NCI-H1930 (cell line): ENCODE results near the gene MAPT.
"Not testable (repeated sequence)": the region's sequence is repeated elsewhere in the genome, so short reads cannot be mapped to it uniquely, and the experiment has no call there.

ENCODE experiments used
- DNase-seq, 2 experiments: peaks; one replicate each; lab custom pipeline; 2025; lab: John Stamatoyannopoulos, UW

MAPT gene

DNA sequence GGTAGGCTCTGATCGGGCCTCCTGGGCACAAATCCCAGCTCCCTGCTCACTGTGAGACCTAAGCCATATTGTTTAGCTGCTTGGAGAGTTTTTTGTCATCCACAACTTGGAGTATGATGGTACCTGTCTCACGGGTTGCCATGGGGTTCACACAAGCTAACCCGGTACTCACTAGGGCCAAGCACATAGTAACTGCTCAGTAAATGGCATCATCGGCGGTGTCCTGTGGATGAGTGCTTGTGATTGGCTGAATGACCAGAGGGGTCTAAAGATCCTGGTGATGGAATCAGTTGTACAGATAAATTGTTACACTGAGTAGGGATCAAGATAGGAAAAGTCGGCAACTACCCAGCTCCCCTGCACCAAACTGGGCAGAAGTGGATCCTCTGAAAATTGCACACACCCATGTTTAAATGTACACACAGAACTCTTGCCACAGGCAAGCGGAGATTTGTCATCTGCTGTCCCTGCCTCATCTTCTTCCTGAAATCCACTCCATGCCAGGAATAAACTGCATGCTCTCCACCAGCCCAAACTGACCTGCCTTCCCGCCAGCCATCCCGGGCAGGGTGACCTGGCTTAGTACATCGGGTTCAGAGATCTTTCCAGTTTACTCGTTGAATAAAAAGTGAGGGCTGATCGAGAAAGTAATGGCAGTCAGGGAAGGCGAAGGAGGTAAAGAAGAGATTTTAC is 6.5 kb downstream of the MAPT start:
- no peak for DNase-seq

DNA sequence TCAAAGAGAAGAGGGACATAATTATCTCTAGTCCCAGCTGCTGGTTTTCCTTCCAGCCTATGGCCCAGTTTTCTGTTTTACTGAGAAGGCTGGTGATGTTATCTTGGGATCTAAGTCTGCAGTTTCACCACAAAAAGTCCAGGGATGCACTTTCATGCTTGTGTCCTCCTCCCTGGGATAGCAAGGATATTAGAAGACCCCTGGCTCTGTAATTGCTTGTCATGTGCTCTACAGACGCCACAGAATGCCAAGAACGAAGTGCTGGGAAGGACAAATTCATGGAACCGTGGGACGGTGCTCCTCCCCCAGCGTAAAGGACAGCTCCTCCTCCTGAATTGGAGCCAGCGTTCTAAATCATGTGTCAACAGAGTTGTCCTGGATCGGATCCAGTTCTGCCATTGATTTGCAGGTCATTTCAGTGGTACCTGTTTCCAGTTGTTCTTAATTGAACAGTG is 8.6 kb downstream of the MAPT start:
- DNase-seq = no peak

DNA sequence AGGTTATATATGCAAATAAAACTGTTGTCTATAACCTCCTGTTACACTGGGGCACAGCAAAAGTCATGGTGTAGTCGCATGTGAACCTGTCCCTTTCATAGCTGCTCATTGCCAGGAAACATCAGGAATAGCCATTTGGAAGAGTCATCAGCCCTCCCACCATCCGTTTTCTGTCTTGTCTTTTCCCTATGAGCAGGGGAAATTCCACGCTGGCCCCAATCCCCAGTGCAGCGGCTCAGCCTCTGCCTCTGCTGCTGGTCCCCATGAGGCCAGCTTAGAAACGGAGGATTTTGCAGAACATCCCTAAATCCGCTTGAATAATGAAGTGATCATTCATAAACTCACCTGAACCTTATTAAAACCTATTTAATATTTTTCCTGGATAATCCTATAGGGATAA is 10.5 kb downstream of the MAPT start:
- DNase-seq = no peak

DNA sequence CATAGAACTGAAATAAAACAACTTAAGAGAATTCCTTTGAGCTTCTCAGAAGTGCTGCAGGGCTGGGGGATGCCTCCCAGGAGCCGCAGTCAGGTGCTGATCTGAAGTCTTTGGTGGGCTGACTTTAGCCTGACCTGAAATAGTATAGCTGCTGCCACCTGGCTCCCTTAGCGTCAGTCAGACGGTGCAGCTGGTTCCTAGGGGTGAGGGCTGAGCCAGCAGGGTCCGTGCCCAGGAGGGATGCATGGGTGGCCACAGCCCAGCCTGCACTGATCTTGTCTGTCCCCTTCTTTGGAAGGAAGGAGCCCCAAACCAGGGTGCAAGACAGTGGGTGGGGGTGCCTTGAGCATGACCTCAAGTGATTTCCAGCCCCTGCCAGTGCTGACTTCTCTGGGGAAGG is 11.5 kb downstream of the MAPT start:
- no peak for DNase-seq

DNA sequence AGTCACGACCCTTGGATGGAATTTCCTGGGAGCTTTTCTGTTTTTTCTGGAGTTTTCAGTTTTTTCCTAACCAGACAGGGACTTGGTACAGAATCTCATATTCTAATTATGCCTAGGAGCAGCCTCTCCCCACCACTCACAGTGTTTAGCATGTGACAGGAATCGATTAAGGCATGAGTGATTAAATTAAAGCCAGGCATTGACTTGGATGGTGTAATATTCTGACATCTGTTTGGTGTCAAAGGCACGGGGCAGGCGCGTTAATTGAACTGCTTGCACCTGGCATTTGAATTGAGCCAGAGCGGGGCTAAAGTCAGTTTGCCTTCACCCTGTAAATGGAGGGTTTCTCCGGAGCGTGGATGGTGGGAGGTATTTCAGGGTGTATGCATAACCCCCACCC is 11.9 kb downstream of the MAPT start:
- DNase-seq = no peak

DNA sequence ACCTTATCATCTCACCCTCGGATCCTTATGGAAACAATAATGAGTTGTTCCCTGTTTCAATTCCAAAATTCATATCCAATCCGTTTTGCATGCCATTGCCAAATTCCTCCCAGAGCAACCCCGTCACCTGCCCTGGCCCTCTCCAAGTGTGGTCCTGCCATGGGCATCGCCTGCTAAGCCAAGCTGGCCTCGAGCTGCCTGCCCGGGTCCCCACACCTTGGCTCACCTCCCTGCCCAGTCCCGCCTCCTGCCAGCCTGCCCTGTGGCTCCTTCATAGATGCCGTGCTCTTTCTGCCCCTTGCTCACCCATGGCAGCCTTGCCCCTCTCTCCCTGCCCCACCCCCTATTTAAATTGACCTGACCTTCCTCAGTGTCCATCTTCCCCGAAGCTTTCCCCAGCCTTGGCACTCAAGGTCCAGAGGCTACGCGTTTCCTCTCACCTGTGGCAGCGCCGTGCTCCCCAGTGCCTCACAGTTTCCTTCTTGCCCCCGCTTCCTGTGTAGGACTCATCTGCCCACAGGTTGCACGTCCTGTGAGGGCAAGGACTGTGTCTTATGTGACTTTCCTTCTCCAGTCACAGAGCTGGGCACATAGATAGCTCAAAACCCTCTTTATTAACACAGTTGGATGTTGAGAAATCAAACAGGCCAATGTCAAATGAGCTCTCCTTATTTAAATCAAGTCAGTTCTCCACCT is 12.7 kb downstream of the MAPT start:
- no peak for DNase-seq

DNA sequence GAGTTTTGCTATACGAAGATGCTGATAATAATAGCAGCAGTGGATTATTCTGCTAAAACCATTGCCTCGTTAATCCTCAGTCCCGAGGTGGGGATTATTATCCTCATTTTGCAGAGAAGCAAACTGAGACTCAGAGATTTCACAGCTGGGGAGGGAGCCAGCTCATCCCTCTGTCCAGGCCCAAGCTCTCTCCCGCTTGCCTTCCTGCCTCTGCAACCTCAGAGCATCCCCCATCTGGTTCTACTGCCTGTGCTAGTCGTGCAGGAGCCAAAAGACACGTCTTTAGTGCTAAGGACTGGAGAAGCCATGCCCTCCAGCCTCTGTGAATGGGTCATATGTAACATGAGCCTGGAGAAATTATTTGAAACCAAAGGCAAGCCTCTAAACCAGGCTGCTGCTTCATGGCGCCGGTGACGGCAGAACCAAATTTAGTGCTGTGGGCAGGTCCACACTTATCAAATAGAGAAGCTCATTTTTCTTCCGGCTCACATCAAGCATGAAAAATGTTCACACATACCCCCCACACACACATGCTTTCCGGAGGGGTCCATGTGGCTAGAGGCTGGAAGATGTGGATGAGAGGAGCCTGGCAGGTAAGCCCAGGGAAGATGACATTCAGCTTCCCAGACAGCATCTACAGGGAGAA is 13.5 kb downstream of the MAPT start:
- DNase-seq = no peak

DNA sequence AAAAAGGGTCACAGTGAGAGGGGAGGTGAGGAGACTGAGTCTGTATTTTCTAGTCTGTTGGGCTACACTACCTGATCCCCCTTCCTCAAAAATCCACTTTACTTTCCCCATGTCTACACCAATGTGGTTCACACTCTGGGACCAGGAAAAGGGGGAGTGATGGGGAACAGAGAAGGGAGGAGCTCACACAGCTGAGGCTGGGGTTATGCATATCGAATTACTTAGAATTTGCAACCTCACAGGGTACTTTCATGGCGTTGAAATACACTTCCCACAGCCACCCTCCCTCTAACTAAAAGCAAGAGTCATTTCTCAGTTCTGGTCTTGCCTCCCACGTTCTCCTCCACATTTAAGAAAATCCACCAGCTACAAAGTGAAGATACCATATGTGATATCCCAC is 14.1 kb downstream of the MAPT start:
- DNase-seq = no peak

DNA sequence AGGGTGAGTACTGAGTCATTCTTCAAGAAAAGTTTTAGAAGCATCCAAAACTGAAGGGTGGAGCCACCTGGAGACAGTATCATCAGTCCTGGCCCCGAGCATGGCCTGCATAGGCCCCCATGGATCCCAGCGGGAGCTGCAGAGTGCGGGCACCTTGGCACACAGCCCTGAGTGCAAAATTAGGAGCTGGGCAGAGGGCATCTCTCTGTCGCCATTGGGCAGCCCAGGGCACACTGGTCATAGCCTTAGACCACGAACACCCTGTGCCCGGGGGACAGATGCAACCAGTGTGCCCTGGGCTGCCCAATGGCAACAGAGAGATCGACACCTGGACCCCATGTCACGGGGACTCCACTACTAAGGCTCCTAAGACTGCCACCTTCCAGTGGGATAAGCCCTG is 14.6 kb downstream of the MAPT start:
- DNase-seq = no peak

DNA sequence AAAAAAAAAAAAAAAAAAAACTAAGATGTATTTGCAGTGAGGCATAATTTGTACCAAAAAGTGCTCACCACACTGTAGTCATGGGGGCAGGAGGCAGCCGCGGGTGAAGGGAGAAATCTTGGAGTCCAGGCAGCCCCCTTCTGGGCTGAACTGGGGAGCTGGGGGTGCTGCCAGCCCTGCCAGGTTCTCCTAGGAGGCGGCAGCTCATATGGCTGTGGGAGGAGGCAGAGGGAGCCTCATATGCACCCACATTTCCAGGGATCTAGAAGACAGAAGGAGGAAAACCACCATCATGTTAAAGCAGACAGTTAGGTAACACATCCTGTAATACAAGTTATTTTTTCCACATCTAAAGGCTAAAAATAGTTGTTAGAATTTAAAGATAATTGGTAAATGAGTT is 16.3 kb downstream of the MAPT start:
- no peak for DNase-seq

DNA sequence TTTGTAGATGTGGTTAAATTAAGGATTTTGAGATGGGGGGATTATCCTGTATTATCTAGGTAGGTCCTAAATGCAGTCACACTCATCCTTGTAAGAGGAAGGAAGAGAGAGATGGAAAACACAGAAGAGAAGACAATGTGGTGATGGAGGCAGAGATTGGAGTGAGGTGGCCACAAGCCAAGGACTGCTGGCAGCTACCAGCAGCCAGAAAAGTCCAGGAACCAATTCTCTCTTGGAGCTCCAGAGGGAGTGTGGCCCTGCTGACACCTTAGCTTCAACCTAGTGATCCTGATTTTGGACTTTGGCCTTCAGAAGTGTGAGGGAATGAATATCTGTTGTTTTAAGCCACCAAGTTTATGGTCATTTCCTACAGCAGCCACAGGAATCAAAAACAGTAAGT is 18.0 kb downstream of the MAPT start:
- no peak for DNase-seq

DNA sequence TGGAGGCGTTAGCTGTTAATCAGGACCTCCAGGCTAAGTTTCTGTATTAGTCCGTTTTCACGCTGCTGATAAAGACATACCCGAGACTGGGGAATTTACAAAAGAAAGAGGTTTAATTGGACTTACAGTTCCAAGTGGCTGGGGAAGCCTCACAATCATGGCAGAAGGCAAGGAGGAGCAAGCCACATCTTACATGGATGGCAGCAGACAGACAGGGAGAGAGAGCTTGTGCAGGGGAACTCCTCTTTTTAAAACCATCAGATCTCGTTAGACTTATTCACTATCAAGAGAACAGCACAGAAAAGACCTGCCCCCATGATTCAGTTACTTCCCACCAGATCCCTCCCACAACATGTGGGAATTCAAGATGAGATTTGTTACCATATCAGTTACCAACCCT is 18.7 kb downstream of the MAPT start:
- not testable (repeated sequence) for DNase-seq

DNA sequence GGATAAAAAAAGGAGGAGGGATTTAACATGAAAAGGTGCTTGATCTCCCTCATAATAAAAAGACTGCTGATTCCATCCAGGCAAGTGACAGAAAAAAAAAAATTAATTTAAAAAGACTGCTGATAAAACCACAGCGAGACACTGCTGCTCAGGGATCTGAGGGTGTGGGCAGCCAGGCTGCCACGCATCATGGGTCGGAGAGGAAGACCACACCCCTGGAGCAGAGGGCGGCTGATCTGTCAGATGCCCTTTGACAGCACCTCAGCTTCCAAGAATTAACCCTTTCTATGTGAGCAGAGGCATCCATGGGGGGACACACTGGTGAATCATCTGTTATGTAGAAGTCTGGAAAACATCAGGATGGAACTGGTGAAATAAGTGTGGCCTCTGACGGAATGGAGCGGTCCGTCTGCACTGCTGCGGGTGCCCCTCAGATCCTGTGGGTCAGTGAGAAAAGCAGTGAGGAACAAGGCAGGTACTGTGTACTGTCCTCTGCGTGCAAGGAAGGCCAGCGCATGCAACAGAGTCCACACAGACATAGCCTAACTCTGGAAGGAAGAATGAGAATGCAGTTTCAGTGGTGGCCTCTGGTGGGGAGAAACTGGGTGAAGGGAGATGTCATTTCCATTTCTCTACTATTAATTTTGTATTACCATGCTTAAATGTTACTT is 19.8 kb downstream of the MAPT start:
- DNase-seq = no peak

DNA sequence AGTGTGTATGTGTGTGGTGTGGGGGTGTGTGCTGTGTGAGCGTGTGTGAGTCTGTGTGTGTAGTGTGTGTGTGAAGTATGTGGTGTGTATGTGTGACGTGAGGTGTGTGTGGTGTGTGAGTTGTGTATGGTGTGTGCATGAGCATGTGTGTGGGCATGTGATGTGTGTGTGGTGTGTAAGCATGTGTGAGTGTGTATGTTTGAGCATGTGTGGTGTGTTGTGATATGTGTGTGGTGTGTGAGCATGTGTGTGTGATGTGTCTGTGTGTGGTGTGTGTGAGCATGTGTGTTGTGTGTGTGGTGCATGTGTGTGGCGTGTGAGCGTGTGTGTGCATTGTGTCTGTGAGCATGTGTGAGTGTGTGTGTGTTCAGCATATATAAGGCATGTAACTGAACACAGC is 20.9 kb downstream of the MAPT start:
- no peak for DNase-seq

DNA sequence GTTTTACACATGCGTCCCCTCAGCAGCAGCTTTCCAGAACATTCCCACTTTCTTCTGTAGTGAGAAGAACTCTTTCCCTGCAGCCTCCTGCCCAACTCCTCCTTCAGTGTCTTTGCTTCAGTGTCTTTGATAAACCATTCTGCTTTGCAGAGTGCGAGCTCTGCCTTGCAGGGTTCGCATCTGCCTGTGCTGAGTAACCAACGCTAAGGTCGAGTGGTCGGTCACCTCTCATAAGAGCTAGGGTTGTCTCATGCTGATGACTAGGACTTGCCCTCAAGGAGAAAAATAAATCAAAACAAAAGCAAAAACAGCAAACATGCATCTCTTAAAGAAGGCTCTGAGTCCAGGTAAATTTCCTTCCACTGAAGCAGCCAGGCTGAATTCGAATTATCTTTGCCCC is 22.7 kb downstream of the MAPT start:
- no peak for DNase-seq

DNA sequence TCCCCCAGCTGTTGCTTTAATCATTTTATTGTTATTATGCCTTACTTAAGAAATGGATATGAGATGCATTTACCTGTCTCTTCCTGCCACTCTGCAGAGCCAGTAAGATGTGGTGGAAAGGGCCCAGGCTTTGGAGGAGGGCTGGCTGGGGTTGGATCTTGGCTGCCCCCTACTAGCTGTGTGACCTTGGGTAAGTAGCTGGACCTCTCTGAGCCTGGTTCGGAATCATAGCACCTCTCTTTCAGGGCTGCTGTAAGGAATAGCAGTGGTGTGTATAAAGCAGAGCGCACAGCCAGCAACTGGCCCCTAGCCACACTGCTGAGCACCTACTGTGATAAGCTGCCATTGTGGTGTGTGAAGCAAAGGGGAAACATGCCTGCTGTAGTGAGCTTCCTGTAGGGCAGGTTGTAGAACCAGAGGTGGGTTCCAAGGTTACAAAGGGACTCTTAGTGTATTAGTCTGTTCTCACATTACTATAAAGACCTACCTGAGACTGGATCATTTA is 23.9 kb downstream of the MAPT start:
- DNase-seq = no peak

DNA sequence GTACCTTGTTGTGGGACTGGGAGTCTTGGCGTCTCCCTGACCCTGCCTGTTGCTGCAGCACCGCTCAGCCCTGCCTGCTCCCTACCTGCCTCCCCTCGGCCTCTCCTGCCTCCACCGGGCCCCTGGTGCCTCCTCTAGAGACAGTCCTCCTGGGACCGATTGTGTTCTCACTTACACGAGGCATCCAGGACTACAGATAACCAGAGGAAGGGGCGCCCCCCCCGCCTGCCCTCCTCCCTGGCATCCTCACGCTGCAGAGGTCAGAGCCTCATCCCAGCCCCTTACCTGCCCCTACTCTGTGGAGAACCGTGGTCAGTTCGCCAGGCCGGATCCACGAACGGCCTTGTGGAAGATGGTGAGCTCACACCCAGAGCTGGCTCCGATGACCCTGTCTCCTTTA is 24.8 kb downstream of the MAPT start:
- no peak for DNase-seq

DNA sequence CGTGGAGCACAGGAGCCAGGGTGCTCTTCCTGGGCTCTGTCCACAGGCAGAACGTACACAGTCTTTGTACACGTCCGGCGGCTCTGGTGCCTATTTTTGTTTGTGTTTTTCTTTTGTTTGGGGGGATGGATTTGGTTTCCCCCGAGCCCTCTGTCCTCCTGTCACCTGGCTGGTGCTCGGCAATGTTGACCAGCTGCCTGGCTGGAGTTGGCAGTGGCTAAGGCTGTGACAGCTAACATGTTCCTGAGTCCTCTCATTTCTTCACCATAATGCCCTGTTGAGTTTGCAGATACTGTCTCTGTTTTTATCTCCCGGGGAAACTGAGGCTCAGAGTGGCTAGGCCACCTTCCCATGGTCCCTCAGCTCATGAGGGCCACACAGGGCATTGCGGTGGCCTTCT is 25.7 kb downstream of the MAPT start:
- no peak for DNase-seq

DNA sequence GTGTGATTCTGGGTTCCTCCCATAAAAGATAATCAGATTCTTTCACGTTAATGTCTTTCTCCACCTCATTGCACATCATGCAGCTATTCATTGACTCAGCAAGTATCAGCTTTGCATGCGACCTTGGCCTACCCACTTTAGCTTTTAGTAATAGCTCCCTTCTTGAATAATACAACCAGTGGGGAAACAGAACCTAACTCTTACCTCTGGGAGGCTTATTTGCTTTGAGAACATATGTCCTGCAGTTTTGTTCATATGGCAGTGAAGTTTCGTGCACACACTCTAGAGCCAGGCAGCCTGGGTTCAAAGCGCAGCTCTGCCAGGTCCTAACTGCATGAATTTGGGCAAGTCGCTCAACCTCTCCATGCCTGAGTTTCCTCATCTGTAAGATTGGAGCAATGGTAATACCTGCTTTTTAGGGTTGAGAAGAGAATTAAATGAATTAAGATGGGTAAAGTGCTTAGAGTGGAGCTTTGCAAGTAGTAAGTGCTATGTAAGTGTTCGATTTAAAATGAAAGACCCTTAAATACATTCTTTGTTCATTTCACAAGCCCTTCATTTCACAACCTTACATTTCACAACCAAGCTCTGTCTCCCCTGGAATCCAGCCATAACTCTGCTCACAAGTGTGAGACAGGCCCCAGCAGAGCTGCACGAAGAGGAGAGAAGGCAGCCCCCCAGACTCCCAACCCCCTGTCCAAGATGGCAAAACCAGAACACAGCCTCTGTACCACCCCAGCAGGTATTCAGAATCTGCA is 29.3 kb downstream of the MAPT start:
- no peak for DNase-seq

DNA sequence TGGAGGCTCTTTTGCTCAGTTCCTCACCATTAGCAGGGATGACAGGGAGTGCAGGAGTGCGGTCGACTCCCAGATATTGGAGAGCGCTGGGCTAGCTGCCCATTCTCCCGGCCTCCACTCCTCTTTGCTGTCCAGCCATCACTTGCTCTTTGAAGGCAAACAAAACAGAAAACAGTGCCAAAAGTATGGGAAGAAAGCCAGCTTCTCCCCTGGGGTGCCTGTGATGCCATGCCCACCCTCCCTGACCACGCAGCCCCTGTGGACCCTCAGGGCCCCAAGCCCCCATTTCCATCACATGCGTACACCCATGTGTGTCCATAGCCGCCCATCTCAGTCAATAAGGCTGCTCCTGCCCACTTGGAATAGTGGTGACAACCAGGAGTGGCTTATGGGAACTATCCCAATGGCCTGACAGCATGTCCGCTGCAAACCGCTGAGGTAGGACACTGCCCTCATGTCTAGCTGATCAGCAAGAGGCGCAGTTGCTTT is 30.0 kb downstream of the MAPT start:
- no peak for DNase-seq

DNA sequence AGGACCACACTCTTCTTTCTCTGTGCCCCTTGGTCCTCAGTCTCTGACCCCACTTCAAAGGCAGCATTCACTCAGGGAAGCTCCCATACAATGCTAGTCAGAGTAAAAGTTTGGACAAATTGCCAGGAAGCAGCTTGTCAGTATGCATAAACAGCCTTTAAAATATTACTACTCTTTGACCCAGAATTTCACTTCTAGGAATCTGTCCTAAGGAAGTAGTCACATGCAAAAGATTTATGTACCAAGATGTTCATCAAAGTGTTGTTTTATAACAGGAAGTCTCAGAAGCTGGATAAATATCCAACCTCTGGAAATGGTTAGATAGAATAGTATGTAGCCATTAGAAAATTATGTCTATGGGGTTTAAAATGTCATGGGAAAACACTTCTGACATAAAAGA is 31.0 kb downstream of the MAPT start:
- DNase-seq = no peak

DNA sequence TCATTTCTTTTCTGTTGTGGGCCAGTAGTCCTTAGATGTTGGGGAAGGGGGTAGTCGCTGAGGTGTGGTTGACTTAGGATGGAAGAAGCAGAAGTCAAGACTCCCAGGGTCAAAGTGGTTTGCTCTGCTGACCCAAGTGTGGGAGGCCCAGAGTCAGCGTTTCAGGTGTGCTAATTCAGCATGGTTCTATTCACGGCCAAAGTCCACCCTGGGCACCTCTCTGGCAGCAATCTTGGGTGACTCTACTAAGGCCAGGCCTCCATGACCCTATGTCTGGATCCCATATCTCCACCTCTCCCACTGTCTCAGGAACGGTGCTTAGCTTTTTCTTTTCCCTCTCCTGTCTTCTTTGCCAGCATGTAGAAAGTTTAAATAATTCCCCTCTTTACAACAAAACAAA is 32.9 kb downstream of the MAPT start:
- no peak for DNase-seq
